GM12875 (cell line): Measurements from ENCODE around the gene GPR179.

Experiments
- H3K4me3 ChIP-seq: one replicate; pipeline ENCODE4 v1.5.1; 2011; ENCODE audit warnings: low read depth, low read length, control low read depth
- CTCF ChIP-seq: IDR thresholded peaks from 2 replicates; pipeline ENCODE4 v1.5.1; 2011; ENCODE audit warnings: low read depth, mild to moderate bottlenecking, control low read depth, inconsistent platforms, low read length, moderate library complexity, borderline replicate concordance; ENCODE audit not compliant: insufficient read depth

Gene GPR179

GRCh38 chr17:38352245-38353085 lies 8.7 kb upstream of the GPR179 start:
- H3K4me3 ChIP-seq: peak overlapping the region; percentile 73
- TF ChIP-seq CTCF: no peak

GRCh38 chr17:38351412-38352222 lies 7.9 kb upstream of the GPR179 start, which contains the start of gene SOCS7:
TSS of gene SOCS7 (plus strand) at chr17:38351844. CDS start at chr17:38352053, 209 bp downstream.
- no peak for TF ChIP-seq CTCF
- H3K4me3 ChIP-seq: peak within 1 kb of the TSS; percentile 73

GRCh38 chr17:38350035-38350434 lies 6.3 kb upstream of the GPR179 start:
- TF ChIP-seq CTCF: no peak
- H3K4me3 ChIP-seq: no peak overlapping the region

GRCh38 chr17:38349097-38349730 lies 5.5 kb upstream of the GPR179 start:
- no peak overlapping the region for H3K4me3 ChIP-seq
- peak; percentile 92 for TF ChIP-seq CTCF

GRCh38 chr17:38345743-38346142 lies 2.0 kb upstream of the GPR179 start:
- no peak overlapping the region for H3K4me3 ChIP-seq
- no peak for TF ChIP-seq CTCF

GRCh38 chr17:38344420-38344745 lies 627 bp upstream of the GPR179 start:
- H3K4me3 ChIP-seq: no peak overlapping the region
- TF ChIP-seq CTCF: no peak
